ENCODE data around the gene SLFNL1. TPM values are rescaled to one million over a fixed set of nuclear protein-coding genes. Genes with fewer than 3 reads are reported as not detected.

The SLFNL1 gene
- total RNA-seq, 2 donors from 2014 or later, result 0.35 to 0.53 TPM

DNA sequence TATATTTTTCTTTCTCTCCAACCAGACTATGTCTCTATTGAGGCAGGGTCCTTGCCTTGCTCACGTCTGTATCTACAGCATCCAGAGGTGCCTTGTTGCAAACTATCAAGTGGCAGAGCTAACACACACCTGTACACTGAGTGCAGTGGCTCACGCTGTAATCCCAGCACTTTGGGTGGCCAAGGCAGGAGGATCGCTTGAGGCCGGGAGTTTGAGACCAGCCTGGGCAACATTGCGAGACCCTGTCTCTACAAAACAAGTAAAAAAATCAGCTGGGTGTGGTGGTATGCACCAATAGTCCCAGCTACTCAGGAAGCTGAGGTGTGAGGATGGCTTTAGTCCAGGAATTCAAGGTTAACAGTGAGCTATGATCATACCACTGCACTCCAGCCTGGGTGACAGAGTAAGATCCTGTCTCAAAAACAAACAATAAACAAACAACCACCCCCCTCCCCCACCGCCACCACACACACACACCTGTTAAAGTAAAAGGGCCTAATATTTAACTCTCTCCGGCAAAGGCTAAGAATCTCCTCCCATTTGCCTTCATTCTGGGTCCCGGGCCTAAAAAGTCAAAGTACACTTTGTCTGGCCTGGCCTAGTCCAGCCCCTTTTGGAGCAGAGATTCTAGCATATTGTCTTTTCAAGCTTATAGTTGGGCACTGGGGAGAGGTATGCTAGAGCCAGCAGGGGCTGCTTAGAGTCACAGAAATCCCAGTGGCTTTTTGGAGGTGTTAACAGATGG, 9.5 kb upstream of the SLFNL1 start:
- H3K36me3 Mint-ChIP-seq (ENCODE audit: insufficient read depth in 2 of 2), result peaks cover 8 to 18% of the 10 kb centered on the region in 2 donors
- DNase-seq (no peak), ATAC-seq (replicated peaks in 1 of 2) (no peak)
- peak overlapping the region; percentile 17 for H3K27ac Mint-ChIP-seq
- H3K4me1 Mint-ChIP-seq (ENCODE audit: low read depth), result no peaks in the 10 kb centered on the region
- no peak overlapping the region for H3K4me3 Mint-ChIP-seq
- no peaks in the 10 kb centered on the region for H3K27me3 Mint-ChIP-seq (ENCODE audit: low read depth)
- no peaks in the 10 kb centered on the region for H3K9me3 Mint-ChIP-seq

DNA sequence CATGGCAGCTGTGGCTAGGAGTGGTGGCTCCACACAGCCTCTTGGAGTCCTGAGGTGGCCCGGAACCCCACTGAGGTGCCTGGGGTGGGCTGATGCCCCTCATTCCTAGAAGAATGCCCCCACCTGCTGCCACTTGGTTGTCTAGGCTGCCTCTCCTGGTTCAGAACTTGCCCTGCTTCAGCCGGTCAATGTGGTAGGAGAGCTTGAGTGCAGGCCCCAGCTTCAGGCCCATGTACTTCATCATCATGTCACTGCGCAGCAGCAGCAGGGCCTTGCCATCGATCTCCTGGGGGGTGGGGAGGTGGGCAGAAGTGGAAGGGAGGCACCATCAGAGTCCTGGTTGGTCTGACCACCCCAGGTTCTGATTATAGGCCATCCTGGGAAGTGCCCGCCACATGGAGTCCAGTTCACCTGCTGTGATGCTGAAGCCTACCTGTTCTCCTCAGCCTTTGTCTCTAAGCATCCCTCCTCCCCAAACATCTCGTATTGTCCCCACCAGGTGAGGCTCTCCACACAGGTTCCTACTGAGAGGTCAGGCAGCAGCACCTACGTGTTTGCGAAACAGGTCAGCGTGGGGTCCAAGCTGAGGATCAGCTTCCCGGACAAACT, 6.6 kb upstream of the SLFNL1 start:
- H3K9me3 Mint-ChIP-seq, result no peaks in the 10 kb centered on the region
- H3K4me3 Mint-ChIP-seq, result no peak overlapping the region
- no peak overlapping the region for H3K27ac Mint-ChIP-seq
- H3K27me3 Mint-ChIP-seq (ENCODE audit: low read depth), result no peaks in the 10 kb centered on the region
- DNase-seq, result no peak
- H3K4me1 Mint-ChIP-seq (ENCODE audit: low read depth), result no peaks in the 10 kb centered on the region
- ATAC-seq (replicated peaks in 1 of 2), result no peak
- H3K36me3 Mint-ChIP-seq (ENCODE audit: insufficient read depth in 2 of 2), result peaks cover 8 to 20% of the 10 kb centered on the region in 2 donors

DNA sequence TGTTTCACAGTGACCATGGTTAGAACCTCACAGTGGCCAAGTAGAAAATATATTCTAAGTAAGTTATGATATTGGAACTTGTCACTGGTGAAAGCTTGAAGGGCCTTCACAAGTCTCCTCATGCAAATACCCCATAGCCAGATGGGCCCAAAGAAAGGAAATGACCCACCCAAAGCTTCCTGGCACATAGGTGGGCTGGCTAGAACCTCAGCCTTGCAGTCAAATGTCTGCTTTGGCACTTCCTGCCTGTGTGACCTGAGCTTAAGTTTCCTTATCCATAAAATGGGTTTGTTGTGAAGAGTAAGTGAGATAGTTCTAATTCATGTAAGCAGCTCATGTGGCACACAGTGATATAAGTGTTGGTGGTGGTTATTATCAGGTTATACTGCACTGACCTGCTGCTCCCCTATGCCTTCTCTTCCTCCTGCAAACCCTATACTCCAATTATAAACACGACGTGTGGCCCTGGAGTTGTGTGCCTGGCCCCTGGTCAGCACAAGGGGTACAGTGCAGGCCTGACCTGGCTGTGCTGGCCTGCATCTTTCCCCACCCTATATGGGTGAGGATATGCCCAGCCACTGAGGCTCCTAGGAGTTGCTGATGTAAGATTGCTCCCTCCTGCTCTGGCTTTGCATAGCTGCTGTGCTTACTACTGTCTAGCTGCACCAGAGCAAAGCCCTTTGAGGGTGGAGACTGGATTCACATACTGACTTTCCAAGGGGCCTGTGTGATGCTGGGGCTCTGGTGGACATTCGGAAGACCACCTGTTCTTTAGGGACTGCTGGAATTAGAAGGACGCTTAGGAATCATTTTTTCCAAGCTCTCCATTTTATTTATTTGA, 4.7 kb upstream of the SLFNL1 start:
- no peak overlapping the region for H3K4me3 Mint-ChIP-seq
- no peaks in the 10 kb centered on the region for H3K4me1 Mint-ChIP-seq (ENCODE audit: low read depth)
- H3K27ac Mint-ChIP-seq, result no peak overlapping the region
- no peak for DNase-seq
- H3K36me3 Mint-ChIP-seq (ENCODE audit: insufficient read depth in 2 of 2), result peaks cover 4 to 13% of the 10 kb centered on the region in 2 donors
- H3K27me3 Mint-ChIP-seq (ENCODE audit: low read depth), result no peaks in the 10 kb centered on the region
- no peaks in the 10 kb centered on the region for H3K9me3 Mint-ChIP-seq
- ATAC-seq (replicated peaks in 1 of 2), result no peak

DNA sequence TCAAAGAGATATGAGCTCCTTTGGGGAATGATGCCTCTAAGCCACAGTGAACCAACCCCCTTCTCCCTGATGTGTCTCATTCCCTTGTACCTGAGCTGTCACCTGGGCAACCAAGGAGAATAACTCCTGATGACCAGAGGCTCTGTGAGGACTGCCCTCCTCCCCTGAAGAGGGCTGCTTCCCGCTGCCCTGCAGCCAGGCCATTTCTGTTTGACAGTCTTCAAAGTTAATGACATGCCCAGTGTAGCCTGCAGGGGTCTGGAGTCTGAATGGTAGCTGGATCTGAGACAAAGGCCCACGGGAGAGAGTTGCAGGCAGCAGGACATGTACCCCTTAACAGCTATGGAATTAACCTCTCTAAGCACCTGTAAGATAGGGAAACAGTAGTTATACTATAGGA, 3.4 kb upstream of the SLFNL1 start:
- no peak for ATAC-seq (replicated peaks in 1 of 2)
- H3K9me3 Mint-ChIP-seq, result no peaks in the 10 kb centered on the region

DNA sequence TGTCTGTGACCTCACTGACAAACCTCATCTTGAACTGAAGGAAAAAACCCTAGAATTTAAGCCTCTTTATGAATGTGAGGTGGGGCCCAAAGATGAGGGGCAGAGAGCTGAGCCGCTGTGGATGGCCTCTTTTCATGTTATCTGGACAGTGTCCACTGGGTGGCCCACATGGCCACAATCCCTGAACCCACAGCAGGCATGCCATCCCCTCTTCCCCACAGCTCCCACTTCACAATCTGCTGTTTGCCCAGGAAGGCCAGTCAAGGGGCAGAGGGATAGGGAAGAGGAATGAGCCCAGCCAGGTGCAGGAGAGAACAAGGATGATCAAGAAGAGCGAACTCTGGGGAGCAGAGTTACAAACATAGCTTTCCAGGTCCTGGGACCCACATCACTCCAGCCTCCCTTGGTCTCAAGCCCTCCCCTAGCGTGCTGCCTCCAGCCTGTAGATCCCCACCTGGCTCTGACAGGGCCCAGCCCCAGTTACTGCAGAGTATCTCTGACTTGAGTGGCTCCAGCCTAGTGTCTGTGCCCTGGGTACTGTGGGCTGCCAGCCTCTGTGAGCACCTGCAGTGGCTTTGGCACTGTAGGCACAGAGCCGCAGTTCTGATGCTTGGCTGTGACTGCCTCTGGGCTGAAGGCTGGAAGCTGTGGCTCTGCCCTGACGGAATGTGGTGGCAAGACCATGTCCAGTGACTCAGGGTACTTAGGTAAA, 1.9 kb upstream of the SLFNL1 start:
- Mint-ChIP-seq H3K4me3 (no peak overlapping the region), H3K4me1 (ENCODE audit: low read depth) (no peaks in the 10 kb centered on the region), H3K9me3 (no peaks in the 10 kb centered on the region), H3K27ac (peak overlapping the region; percentile 17), H3K27me3 (ENCODE audit: low read depth) (no peaks in the 10 kb centered on the region), H3K36me3 (ENCODE audit: insufficient read depth in 2 of 2) (peaks cover 0 to 11% of the 10 kb centered on the region in 2 donors)
- ATAC-seq (replicated peaks in 1 of 2) (no peak), DNase-seq (no peak)

More for the DNA sequence above, 3.4 kb upstream of the SLFNL1 start:
- H3K27ac Mint-ChIP-seq, result no peak overlapping the region
- peaks cover 2 to 8% of the 10 kb centered on the region in 2 donors for H3K36me3 Mint-ChIP-seq (ENCODE audit: insufficient read depth in 2 of 2)
- DNase-seq, result no peak
- H3K4me1 Mint-ChIP-seq (ENCODE audit: low read depth), result no peaks in the 10 kb centered on the region
- H3K27me3 Mint-ChIP-seq (ENCODE audit: low read depth), result no peaks in the 10 kb centered on the region
- H3K4me3 Mint-ChIP-seq, result no peak overlapping the region

DNA sequence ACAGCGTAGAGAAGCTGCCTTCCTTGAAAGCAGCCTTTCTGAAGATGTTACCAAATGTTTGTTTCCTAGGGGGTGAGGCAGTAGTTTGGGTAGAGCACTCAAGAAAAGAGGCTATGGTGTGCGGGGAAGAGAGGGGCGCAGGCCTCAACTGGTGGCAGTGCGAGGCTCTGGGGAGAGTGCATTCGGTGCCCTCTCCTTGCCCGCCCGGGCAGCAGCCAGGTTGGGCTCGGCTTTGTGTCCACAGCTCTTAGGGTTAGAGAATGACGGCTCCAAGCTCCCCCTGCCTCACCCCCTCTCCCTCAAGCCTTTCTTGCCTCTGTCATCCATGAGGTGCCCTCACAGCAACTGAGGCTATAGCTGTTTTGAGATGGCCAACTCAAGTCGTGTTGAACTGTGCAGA, 899 bp upstream of the SLFNL1 start:
- no peaks in the 10 kb centered on the region for H3K27me3 Mint-ChIP-seq (ENCODE audit: low read depth)
- H3K36me3 Mint-ChIP-seq (ENCODE audit: insufficient read depth in 2 of 2), result peaks cover 0 to 8% of the 10 kb centered on the region in 2 donors
- no peak overlapping the region for H3K27ac Mint-ChIP-seq
- ATAC-seq (replicated peaks in 1 of 2) (no peak), DNase-seq (no peak)
- H3K4me3 Mint-ChIP-seq, result no peak overlapping the region
- H3K9me3 Mint-ChIP-seq, result no peaks in the 10 kb centered on the region
- no peaks in the 10 kb centered on the region for H3K4me1 Mint-ChIP-seq (ENCODE audit: low read depth)

DNA sequence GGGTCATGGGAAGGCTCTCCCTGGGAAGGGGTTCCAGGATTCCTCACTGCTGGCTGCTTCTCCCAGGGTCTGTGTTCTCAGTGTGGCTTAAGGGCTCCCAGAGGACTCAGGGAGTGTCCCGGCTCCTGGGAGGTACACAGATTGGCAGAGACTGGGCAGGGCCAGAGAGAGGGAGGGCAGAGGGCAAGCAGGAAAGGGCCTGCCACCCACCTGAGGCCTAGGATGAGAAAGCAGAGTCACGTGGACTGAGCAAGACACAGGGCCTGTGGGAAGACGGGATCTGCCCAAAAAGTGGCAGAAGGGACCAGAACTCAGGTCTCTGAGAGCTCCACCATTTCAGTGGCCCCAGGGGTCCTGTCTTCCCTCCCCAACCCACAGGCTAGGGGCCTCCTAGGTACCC, 871 bp downstream of the SLFNL1 start:
- ATAC-seq (replicated peaks in 1 of 2) (no peak), DNase-seq (no peak)
- no peaks in the 10 kb centered on the region for H3K4me1 Mint-ChIP-seq (ENCODE audit: low read depth)
- H3K4me3 Mint-ChIP-seq, result no peak overlapping the region
- H3K9me3 Mint-ChIP-seq, result no peaks in the 10 kb centered on the region
- H3K27ac Mint-ChIP-seq, result no peak overlapping the region
- no peaks in the 10 kb centered on the region for H3K27me3 Mint-ChIP-seq (ENCODE audit: low read depth)
- peaks cover 0 to 7% of the 10 kb centered on the region in 2 donors for H3K36me3 Mint-ChIP-seq (ENCODE audit: insufficient read depth in 2 of 2)

DNA sequence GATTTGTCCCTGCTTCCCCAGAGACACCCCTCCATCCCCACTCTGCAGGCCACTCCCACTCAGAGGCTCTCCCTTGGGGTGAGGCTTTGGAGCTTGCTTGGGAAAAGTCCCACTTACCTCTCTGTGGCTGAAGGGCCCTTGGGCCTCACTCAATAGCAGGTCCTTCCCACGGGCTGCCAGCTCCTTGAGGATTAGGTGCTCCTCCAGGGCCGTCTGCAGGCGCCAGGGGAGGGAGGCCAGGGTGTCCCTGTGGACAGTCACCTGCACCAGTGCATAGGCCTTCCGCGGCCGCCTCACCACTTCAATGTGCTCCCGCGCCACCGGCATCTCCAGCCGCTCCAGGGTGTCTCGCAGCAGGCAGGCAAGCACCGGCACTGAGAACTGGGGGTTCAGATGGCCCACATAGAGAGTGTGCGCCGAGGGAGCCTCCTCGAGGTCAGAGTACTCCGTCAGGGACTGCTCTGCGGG, 1.4 kb downstream of the SLFNL1 start:
- peaks cover under 1% of the 10 kb centered on the region for H3K4me1 Mint-ChIP-seq (ENCODE audit: low read depth)
- no peak overlapping the region for H3K27ac Mint-ChIP-seq
- DNase-seq (no peak), ATAC-seq (replicated peaks in 1 of 2) (no peak)
- H3K27me3 Mint-ChIP-seq (ENCODE audit: low read depth), result no peaks in the 10 kb centered on the region
- peaks cover 0 to 7% of the 10 kb centered on the region in 2 donors for H3K36me3 Mint-ChIP-seq (ENCODE audit: insufficient read depth in 2 of 2)
- H3K4me3 Mint-ChIP-seq, result no peak overlapping the region
- no peaks in the 10 kb centered on the region for H3K9me3 Mint-ChIP-seq

DNA sequence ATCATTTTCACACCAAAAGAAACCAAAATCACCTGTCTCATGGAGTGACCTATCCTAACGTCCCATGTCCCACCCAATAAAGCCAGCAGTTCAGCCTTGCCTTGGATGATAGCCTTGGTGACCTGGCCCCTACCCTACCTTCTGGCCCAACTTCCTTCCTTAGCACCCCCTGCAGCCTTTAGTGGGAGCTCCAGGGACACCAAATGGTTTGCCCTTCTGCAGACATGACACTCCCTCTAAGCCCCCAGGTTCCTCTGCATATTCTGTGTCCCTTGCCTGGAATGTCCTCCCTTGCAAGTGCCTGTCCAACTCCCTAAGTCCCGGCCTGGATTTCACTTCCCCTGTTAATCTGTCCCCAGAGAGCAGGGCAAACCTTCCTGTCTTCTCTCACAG, 2.2 kb downstream of the SLFNL1 start:
- H3K27me3 Mint-ChIP-seq (ENCODE audit: low read depth), result no peaks in the 10 kb centered on the region
- no peaks in the 10 kb centered on the region for H3K9me3 Mint-ChIP-seq
- no peak overlapping the region for H3K27ac Mint-ChIP-seq
- no peak for ATAC-seq (replicated peaks in 1 of 2)
- DNase-seq, result no peak
- H3K36me3 Mint-ChIP-seq (ENCODE audit: insufficient read depth in 2 of 2), result peaks cover 0 to 8% of the 10 kb centered on the region in 2 donors
- no peak overlapping the region for H3K4me3 Mint-ChIP-seq
- H3K4me1 Mint-ChIP-seq (ENCODE audit: low read depth), result peaks cover 8% of the 10 kb centered on the region

DNA sequence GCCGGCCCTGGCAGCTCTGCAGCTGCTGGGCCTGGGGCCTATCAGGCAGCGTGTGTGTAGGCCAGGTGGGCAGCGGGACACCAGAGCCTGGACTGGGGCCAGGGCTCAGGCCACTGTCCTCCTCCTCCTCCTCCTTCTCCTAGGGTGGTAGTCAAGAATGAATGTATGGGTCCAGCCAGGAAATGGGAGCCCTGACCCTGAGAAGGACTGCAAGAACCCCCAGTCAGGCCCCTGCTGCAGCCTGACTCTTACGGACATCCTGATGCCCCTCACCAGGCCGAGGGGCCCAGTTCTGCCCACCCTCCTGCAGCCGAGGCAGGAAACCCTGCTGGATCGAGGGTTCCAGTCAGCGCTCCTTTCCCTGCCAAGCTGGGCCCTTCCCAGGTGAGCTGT, 3.5 kb downstream of the SLFNL1 start:
- H3K4me1 Mint-ChIP-seq (ENCODE audit: low read depth), result peaks cover 8% of the 10 kb centered on the region
- no peaks in the 10 kb centered on the region for H3K27me3 Mint-ChIP-seq (ENCODE audit: low read depth)
- no peak for DNase-seq
- H3K4me3 Mint-ChIP-seq, result no peak overlapping the region
- H3K9me3 Mint-ChIP-seq, result no peaks in the 10 kb centered on the region
- ATAC-seq (replicated peaks in 1 of 2), result no peak
- peaks cover 0 to 14% of the 10 kb centered on the region in 2 donors for H3K36me3 Mint-ChIP-seq (ENCODE audit: insufficient read depth in 2 of 2)
- no peak overlapping the region for H3K27ac Mint-ChIP-seq

DNA sequence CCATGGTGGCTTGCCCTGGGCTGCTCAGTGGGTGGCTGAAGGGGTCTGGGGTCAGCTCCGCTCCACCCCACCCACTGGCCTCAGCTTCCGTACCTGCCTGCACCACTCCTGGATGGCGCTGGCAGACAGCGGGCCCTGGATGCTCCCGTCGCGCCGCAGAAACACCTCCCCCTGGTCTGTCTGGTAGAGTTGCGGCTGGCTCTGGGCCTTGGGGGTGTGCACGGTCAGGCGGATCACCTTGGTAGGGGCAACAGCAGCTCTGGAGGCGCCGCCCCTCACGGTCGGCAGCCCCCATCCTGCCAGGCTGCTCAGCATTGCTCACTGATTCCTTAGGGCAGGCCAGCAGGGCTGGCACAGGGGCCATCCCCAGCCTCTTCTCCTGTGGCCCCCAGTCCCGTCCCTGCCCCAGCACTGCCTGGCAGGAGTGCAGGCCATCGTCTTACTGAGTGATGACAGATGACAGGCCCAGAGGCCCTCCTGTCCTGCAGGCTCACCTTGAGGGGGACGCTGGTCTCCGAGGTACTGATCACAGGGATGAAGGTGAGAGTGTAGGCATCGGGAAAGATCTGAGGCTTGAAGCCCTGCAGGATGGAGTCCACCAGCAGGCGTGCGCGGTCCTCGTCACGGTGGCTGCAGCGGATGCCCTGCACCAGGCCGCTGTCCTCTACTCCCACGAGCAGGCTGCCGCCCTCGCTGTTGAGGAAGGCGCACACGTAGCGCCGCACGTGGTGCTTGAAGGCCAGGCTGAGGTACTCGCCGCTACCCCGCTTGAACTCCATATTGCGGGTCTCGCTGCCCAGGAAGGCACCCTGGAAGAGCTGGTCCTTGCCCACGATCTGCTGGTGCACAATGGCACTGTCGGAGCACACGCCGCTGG, 4.1 kb downstream of the SLFNL1 start:
- ATAC-seq (replicated peaks in 1 of 2) (no peak), DNase-seq (no peak)
- Mint-ChIP-seq H3K27ac (no peak overlapping the region), H3K36me3 (ENCODE audit: insufficient read depth in 2 of 2) (peaks cover 0 to 14% of the 10 kb centered on the region in 2 donors), H3K9me3 (no peaks in the 10 kb centered on the region), H3K4me1 (ENCODE audit: low read depth) (peaks cover 8% of the 10 kb centered on the region), H3K27me3 (ENCODE audit: low read depth) (no peaks in the 10 kb centered on the region), H3K4me3 (no peak overlapping the region)

DNA sequence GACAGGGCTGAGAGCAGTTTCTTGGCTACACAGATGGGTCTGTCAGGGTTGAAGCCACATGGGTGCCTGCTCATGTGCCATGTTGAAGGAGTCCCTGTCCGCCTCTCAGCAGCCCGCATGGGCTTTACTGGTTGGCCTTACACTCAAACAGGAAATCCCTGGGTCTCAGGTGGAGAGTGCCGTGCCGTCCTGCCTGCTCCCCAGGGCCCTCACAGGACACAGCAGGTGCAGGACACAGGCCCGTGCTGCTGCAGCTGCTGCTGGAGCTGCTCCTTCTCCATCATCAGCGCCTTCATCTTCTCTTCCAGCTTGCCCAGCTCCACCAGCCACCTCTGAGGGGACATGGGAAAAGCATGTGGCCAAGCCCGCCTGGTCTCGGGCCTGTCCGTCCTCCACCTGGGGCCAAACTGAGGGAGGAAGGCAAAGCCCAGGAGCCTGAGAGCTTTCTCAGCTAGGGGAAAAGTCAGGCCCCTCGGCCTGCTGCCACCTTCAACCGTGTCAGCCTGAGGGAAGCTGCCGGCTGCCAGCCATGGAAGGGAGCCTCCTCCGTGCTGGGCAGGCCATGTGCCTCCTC, 5.5 kb downstream of the SLFNL1 start:
- Mint-ChIP-seq H3K36me3 (ENCODE audit: insufficient read depth in 2 of 2) (peaks cover 2 to 24% of the 10 kb centered on the region in 2 donors), H3K9me3 (no peaks in the 10 kb centered on the region), H3K27ac (no peak overlapping the region)

More for the DNA sequence above, 5.5 kb downstream of the SLFNL1 start:
- ATAC-seq (replicated peaks in 1 of 2), result no peak
- H3K4me1 Mint-ChIP-seq (ENCODE audit: low read depth), result peaks cover 8% of the 10 kb centered on the region
- H3K4me3 Mint-ChIP-seq, result no peak overlapping the region
- DNase-seq, result no peak
- no peaks in the 10 kb centered on the region for H3K27me3 Mint-ChIP-seq (ENCODE audit: low read depth)

Measured in activated T-cell treated with anti-CD3 and anti-CD28 coated beads, Interleukin-2, amount 50 U/mL, for 72 hours (primary cell).